A673 (cell line): ENCODE measurements around the gene ZBTB32.
"Not testable (repeated sequence)": the region's sequence is repeated elsewhere in the genome, so short reads cannot be mapped to it uniquely, and the experiment has no call there.

Experiments used
- CTCF ChIP-seq: fragments of 300-800, 200-600 bp; sonication (generic); conservative IDR thresholded peaks from 2 replicates; pipeline ENCODE4 v1.5.1; 2017; ENCODE audit warnings: low read depth, mild to moderate bottlenecking, antibody characterized with exemption, low read length, moderate library complexity, mixed read lengths
- EZH2 ChIP-seq: fragments of 200-600 bp; sonication (generic); IDR thresholded peaks from 2 replicates; pipeline ENCODE4 v1.6.1; 2017; ENCODE audit warnings: borderline replicate concordance, low read depth, mild to moderate bottlenecking, mixed read lengths, antibody characterized with exemption, low read length; ENCODE audit not compliant: poor library complexity, severe bottlenecking

GRCh38 chr19:35654828-35655227 is 49.5 kb upstream of the ZBTB32 start:
- not testable (repeated sequence) for TF ChIP-seq CTCF, EZH2
